Measurements from ENCODE around the gene POLR2L. TPM values are rescaled to one million over a fixed set of nuclear protein-coding genes. Genes with fewer than 3 reads are reported as not detected.

Gene POLR2L
- total RNA-seq, 1 experiment from 2014 or later = 117 TPM

DNA sequence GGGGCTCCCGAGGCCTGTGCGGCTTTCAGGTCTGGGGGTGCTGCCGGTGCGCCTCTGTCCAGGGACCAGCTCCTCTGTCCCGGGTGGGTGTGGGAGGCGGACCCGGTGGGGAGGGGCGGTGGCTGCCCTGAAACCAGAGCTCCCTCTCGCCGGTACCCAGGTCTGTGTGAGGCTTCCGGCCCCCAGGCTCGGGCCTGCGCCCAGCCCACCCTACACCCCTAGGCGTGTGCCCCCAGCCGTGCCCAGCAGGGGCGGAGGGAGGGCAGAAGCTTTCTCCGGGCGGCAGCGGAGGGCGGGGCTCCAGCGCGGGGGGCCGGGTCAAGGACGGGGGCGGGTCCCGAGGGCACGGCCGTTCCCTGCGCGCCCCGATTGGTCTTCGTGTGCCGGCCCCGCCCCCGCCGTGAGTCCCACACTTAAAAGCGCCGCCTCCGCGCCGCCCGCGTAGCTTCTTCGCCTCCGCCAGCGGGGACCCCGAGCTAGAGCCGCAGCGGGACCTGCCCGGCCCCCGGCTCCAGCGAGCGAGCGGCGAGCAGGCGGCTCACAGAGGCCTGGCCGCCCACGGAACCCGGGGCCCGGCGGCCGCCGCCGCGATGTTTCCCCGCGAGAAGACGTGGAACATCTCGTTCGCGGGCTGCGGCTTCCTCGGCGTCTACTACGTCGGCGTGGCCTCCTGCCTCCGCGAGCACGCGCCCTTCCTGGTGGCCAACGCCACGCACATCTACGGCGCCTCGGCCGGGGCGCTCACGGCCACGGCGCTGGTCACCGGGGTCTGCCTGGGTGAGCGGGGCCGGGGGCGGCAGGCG lies 23.0 kb downstream of the POLR2L start:
- Histone ChIP-seq H3K27ac (ENCODE audit: low read depth, low read length, poor library complexity, severe bottlenecking) (peak overlapping the region; percentile 87), H3K9me3 (ENCODE audit: low read depth, low read length, poor library complexity, severe bottlenecking) (no peaks in the 10 kb centered on the region), H3K27me3 (replicated peaks; ENCODE audit: insufficient read depth, low read depth, low read length, poor library complexity) (no peaks in the 10 kb centered on the region), H3K4me1 (ENCODE audit: insufficient read depth, low read length, poor library complexity, severe bottlenecking) (peaks cover 6% of the 10 kb centered on the region), H3K36me3 (ENCODE audit: insufficient read depth, low read length, poor library complexity, severe bottlenecking) (no peaks in the 10 kb centered on the region), H3K4me3 (ENCODE audit: low read depth, low read length, poor library complexity, severe bottlenecking) (peak overlapping the region; percentile 82)
- TF ChIP-seq CTCF (conservative IDR thresholded peaks at IDR 0.05; ENCODE audit: low read depth, low read length) = no peak
- TF ChIP-seq EZH2 (IDR thresholded peaks at IDR 0.05; ENCODE audit: borderline replicate concordance, low read depth, low read length, poor library complexity, severe bottlenecking) = no peak
- DNase-seq (ENCODE audit: low spot score) = peak; percentile 93
- POLR2A ChIA-PET (ENCODE audit: low non-redundant PET) = interaction anchor here (0.6 to 1.0 kb wide), 4 partner anchors 10 to 464 kb away, joined by 3 to 8 read pairs (median 3); partner anchors contain the start of gene RPLP2
- intact Hi-C loops (cut with micrococcal nuclease; ENCODE audit: unreplicated experiment) = no loop called here
- CTCF ChIA-PET = no interaction called here
- no TSS peak for BruUV-seq (replicated peaks)

- BruUV-seq (replicated peaks) = no TSS peak
- H3K27ac ChIP-seq (ENCODE audit: low read depth, low read length, poor library complexity, severe bottlenecking) = peak within 1 kb of the TSS; percentile 87
- intact Hi-C loops (cut with micrococcal nuclease; ENCODE audit: unreplicated experiment) = no loop called here
- peaks cover 4% of the 10 kb centered on the region for H3K36me3 ChIP-seq (ENCODE audit: insufficient read depth, low read length, poor library complexity, severe bottlenecking)
- TF ChIP-seq EZH2 (IDR thresholded peaks at IDR 0.05; ENCODE audit: borderline replicate concordance, low read depth, low read length, poor library complexity, severe bottlenecking) (no peak), CTCF (conservative IDR thresholded peaks at IDR 0.05; ENCODE audit: low read depth, low read length) (no peak)
- no peaks in the 10 kb centered on the region for H3K27me3 ChIP-seq (replicated peaks; ENCODE audit: insufficient read depth, low read depth, low read length, poor library complexity)
- H3K4me1 ChIP-seq (ENCODE audit: insufficient read depth, low read length, poor library complexity, severe bottlenecking) = peaks cover 6% of the 10 kb centered on the region
- H3K9me3 ChIP-seq (ENCODE audit: low read depth, low read length, poor library complexity, severe bottlenecking) = no peaks in the 10 kb centered on the region
- ChIA-PET CTCF (no interaction called here), POLR2A (ENCODE audit: low non-redundant PET) (interaction anchor here (0.6 to 1.0 kb wide), 2 partner anchors 9 to 112 kb away, joined by 3 to 8 read pairs; partner anchors contain the start of gene RPLP2)
- H3K4me3 ChIP-seq (ENCODE audit: low read depth, low read length, poor library complexity, severe bottlenecking) = peak within 1 kb of the TSS; percentile 82
- no peak for DNase-seq (ENCODE audit: low spot score)
Measured at GRCh38 chr11:818396-819128, 23.8 kb downstream of the POLR2L start, which contains the start of gene PNPLA2. PNPLA2 (plus strand) TSS chr11:818914; CDS start chr11:819719, 805 bp downstream.

DNA sequence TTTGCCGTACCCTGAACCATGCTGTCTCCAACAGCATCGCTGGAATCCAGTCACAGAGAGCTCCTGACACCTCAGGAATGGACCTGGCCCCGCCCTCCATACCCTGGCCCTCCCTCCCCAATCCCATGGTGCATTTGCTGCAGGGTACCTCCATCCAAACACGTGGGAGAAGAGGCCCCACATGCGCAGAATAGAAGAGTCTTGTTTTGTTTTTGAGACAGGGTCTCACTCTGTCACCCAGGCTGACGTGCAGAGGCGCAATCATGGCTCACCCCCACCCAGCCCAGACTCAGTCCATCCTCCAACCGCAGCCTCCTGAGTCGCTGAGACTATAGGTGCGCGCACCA lies 25.9 kb downstream of the POLR2L start:
- CTCF ChIA-PET = no interaction called here
- TF ChIP-seq EZH2 (IDR thresholded peaks at IDR 0.05; ENCODE audit: borderline replicate concordance, low read depth, low read length, poor library complexity, severe bottlenecking) = no peak
- no peak for TF ChIP-seq CTCF (conservative IDR thresholded peaks at IDR 0.05; ENCODE audit: low read depth, low read length)
- intact Hi-C loops (cut with micrococcal nuclease; ENCODE audit: unreplicated experiment) = no loop called here
- no peak for DNase-seq (ENCODE audit: low spot score)
- no TSS peak for BruUV-seq (replicated peaks)
- Histone ChIP-seq H3K9me3 (ENCODE audit: low read depth, low read length, poor library complexity, severe bottlenecking) (no peaks in the 10 kb centered on the region), H3K4me3 (ENCODE audit: low read depth, low read length, poor library complexity, severe bottlenecking) (no peak overlapping the region), H3K27ac (ENCODE audit: low read depth, low read length, poor library complexity, severe bottlenecking) (no peak overlapping the region), H3K36me3 (ENCODE audit: insufficient read depth, low read length, poor library complexity, severe bottlenecking) (peaks cover 24% of the 10 kb centered on the region), H3K4me1 (ENCODE audit: insufficient read depth, low read length, poor library complexity, severe bottlenecking) (peaks cover 11% of the 10 kb centered on the region), H3K27me3 (replicated peaks; ENCODE audit: insufficient read depth, low read depth, low read length, poor library complexity) (no peaks in the 10 kb centered on the region)
- POLR2A ChIA-PET (ENCODE audit: low non-redundant PET) = interaction anchor here (0.6 kb wide), 1 partner anchor 59 kb away, joined by 3 read pairs; no protein-coding TSS in a partner anchor

Measured in A673 (cell line).